Fibroblast of lung (primary cell): ENCODE results near the gene AFP.

Experiments
- EZH2 ChIP-seq: IDR thresholded peaks from 2 replicates; pipeline ENCODE4 v1.5.1; 2012; ENCODE audit warnings: low read length, control low read depth, mild to moderate bottlenecking; ENCODE audit errors: missing control alignments
- TF ChIP-seq, protein P1 (sequence below), 2 donors: IDR thresholded peaks in 1 of 2; conservative IDR thresholded peaks in 1 of 2; 1 replicate in 1 of 2; 2 replicates in 1 of 2; pipeline ENCODE4 v1.5.1; 2011 to 2012; ENCODE audit warnings: low read length in 2 of 2, control low read depth in 1 of 2, inconsistent platforms in 1 of 2, low read depth in 1 of 2, mild to moderate bottlenecking in 1 of 2

DNA sequence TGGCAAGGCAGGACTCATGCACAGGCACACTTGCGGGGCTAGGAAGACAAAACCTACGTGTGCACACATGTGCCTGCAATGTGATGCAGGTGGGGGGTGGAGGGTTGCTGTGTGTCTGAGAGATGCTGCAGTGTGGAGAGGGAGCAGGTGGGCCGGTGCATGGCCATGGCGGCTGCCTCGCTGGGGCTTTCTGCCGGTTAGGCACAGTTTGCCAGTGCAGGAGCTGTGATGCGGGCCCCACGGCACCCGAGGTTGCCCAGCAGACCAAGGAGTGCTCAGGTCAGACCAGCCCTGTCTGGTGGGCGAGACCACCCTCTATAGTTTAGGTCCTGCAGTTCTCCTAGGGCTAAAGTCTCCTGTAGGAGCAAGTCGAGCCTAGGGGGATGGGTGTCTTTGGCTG is 41.2 kb downstream of the AFP start:
- TF ChIP-seq, protein P1, sequence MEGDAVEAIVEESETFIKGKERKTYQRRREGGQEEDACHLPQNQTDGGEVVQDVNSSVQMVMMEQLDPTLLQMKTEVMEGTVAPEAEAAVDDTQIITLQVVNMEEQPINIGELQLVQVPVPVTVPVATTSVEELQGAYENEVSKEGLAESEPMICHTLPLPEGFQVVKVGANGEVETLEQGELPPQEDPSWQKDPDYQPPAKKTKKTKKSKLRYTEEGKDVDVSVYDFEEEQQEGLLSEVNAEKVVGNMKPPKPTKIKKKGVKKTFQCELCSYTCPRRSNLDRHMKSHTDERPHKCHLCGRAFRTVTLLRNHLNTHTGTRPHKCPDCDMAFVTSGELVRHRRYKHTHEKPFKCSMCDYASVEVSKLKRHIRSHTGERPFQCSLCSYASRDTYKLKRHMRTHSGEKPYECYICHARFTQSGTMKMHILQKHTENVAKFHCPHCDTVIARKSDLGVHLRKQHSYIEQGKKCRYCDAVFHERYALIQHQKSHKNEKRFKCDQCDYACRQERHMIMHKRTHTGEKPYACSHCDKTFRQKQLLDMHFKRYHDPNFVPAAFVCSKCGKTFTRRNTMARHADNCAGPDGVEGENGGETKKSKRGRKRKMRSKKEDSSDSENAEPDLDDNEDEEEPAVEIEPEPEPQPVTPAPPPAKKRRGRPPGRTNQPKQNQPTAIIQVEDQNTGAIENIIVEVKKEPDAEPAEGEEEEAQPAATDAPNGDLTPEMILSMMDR (conservative IDR thresholded peaks at IDR 0.05 in 1 of 2, IDR thresholded peaks at IDR 0.05 in 1 of 2; ENCODE audit: low read depth in 1 of 2, low read length in 2 of 2) = no peak
- no peak for TF ChIP-seq EZH2
